Gastrocnemius medialis (tissue), 4 donors: ENCODE measurements around the gene HEXB. TPM values are rescaled to one million over a fixed set of nuclear protein-coding genes. Genes with fewer than 3 reads are reported as not detected.

Experiments used
- ATAC-seq, 2 donors: fragments of 150-250 bp; one replicate each; pipeline ENCODE4 v1.9.1; 2016
- DNase-seq, 2 donors: peaks; one replicate each; pipeline ENCODE4 v3.0.0-alpha.2; 2019
- H3K27ac ChIP-seq, 4 donors: fragments of 200-600 bp; sonication (generic); 1 replicate in 1 of 4; 2 replicates in 3 of 4; pipeline ENCODE4 v1.5.1; 2016 to 2018; ENCODE audit warnings: mild to moderate bottlenecking in 2 of 4, moderate library complexity in 1 of 4
- H3K27me3 ChIP-seq, 3 donors: fragments of 200-600 bp; sonication (generic) in 2 of 3; 1 replicate in 1 of 3; 2 replicates in 2 of 3; pipeline versions ENCODE4 v1.5.1 to v1.6.0; 2016 to 2019; ENCODE audit warnings: mild to moderate bottlenecking in 1 of 3, moderate library complexity in 1 of 3
- H3K36me3 ChIP-seq, 2 donors: fragments of 200-600 bp; sonication (generic) in 1 of 2; one replicate each; pipeline ENCODE4 v1.5.1; 2017 to 2018
- H3K4me1 ChIP-seq, 2 donors: fragments of 200-600 bp; sonication (generic) in 1 of 2; one replicate each; pipeline ENCODE4 v1.5.1; 2016 to 2017; ENCODE audit warnings: mild to moderate bottlenecking in 2 of 2
- H3K4me3 ChIP-seq, 4 donors: fragments of 200-600 bp; sonication (generic) in 3 of 4; 1 replicate in 1 of 4; 2 replicates in 3 of 4; pipeline ENCODE4 v1.5.1; 2016 to 2019; ENCODE audit warnings: mild to moderate bottlenecking in 2 of 4
- H3K9me3 ChIP-seq, 3 donors: fragments of 200-600 bp; sonication (generic) in 2 of 3; 1 replicate in 1 of 3; 2 replicates in 2 of 3; pipeline ENCODE4 v1.5.1; 2016 to 2019
- CTCF ChIP-seq, 5 experiments: fragments of 450-650 bp in 3 of 5; fragments of 200-600 bp in 2 of 5; sonication (generic) in 2 of 5; IDR thresholded peaks in 4 of 5; conservative IDR thresholded peaks in 1 of 5; 1 replicate in 4 of 5; 2 replicates in 1 of 5; pipeline ENCODE4 v1.5.1; 2016 to 2019; ENCODE audit warnings: antibody characterized with exemption in 5 of 5, mild to moderate bottlenecking in 3 of 5, moderate library complexity in 3 of 5
- POLR2A ChIP-seq, 2 donors: fragments of 450-650 bp; IDR thresholded peaks; one replicate each; pipeline ENCODE4 v1.6.1; 2017; ENCODE audit warnings: antibody characterized with exemption in 2 of 2, mild to moderate bottlenecking in 2 of 2, moderate library complexity in 2 of 2
- in situ Hi-C, 4 donors: fragments of 200-750 bp; cut with MboI; loops; one replicate each; pipeline versions ENCODE4 v1.15.0 to v1.8.0; 2017; ENCODE audit warnings: low sequenced_read_pairs in 4 of 4
- intact Hi-C: fragments of 100-400 bp; cut with DNase I; formaldehyde crosslinking; loops from one replicate; pipeline ENCODE4 v1.15.1; 2023; ENCODE audit warnings: low total_unique reads
- total RNA-seq, 4 donors: library from RNA; depleted of rRNA; stranded (reverse); fragments of >200 nt; gene quantifications; one replicate each; pipeline versions ENCODE4 v1.1.0 to v1.2.3, GENCODE V29; 2016

HEXB gene
- total RNA-seq, 4 donors from 2014 or later: 32.3 to 54.4 (median 47.1) TPM

GRCh38 chr5:74766849-74767578 lies 82.0 kb downstream of the HEXB start, which contains the start of the genes GFM2 and NSA2:
Gene GFM2 (minus strand): TSS chr5:74767117. CDS start chr5:74763742, 3,375 bp downstream.
Gene NSA2 (plus strand): TSS chr5:74767249. CDS start chr5:74767361, 112 bp downstream.
- Histone ChIP-seq H3K9me3 (no peaks in the 10 kb centered on the region), H3K4me3 (peak within 1 kb of the TSS; percentile 76 to 99 (median 97)), H3K27me3 (no peaks in the 10 kb centered on the region), H3K36me3 (peaks cover 0 to 36% of the 10 kb centered on the region in 2 donors), H3K4me1 (peaks cover 25 to 29% of the 10 kb centered on the region in 2 donors), H3K27ac (peak within 1 kb of the TSS; percentile 82 to 90 (median 87))
- peak; percentile 21 to 42 for TF ChIP-seq POLR2A (IDR thresholded peaks at IDR 0.05)
- TF ChIP-seq CTCF (IDR thresholded peaks at IDR 0.05 in 4 of 5, conservative IDR thresholded peaks at IDR 0.05 in 1 of 5): peak in 1 of 5 experiments; percentile 4
- DNase-seq (peak; percentile 86 to 87), ATAC-seq (peak; percentile 99)
- in situ Hi-C loops: loop anchor here in 1 of 4 donors (25.0 kb wide), 1 partner anchor 1205 kb away; the partner anchor contains the start of genes ANKRA2 and UTP15
- intact Hi-C loops: loop anchor here (1.0 to 5.0 kb wide), 4 partner anchors 82 to 1200 kb away; partner anchors contain the start of genes ANKRA2, HEXB and UTP15

GRCh38 chr5:74767579-74767913 lies 82.5 kb downstream of the HEXB start:
- DNase-seq (no peak), ATAC-seq (no peak)
- intact Hi-C loops (loop anchor here (1.0 to 5.0 kb wide), 3 partner anchors 569 to 1200 kb away; partner anchors contain the start of genes ANKRA2 and UTP15), in situ Hi-C loops (loop anchor here in 1 of 4 donors (25.0 kb wide), 1 partner anchor 1205 kb away; the partner anchor contains the start of genes ANKRA2 and UTP15)
- TF ChIP-seq POLR2A (IDR thresholded peaks at IDR 0.05) (no peak), CTCF (IDR thresholded peaks at IDR 0.05 in 4 of 5, conservative IDR thresholded peaks at IDR 0.05 in 1 of 5) (no peak)
- peaks cover 0 to 38% of the 10 kb centered on the region in 2 donors for H3K36me3 ChIP-seq
- peak overlapping the region; percentile 82 to 90 (median 87) for H3K27ac ChIP-seq
- no peaks in the 10 kb centered on the region for H3K27me3 ChIP-seq
- peaks cover 25% of the 10 kb centered on the region in 2 donors for H3K4me1 ChIP-seq
- peak overlapping the region; percentile 76 to 99 (median 97) for H3K4me3 ChIP-seq
- no peaks in the 10 kb centered on the region for H3K9me3 ChIP-seq

Other genes with a start within 250 kb of the HEXB start
- gene ENC1, start 44.5 kb upstream of the HEXB start, total RNA-seq: 1 to 10 TPM; 2.2 to 3.4 (median 2.5) TPM
- gene GFM2, start 81.9 kb downstream of the HEXB start, total RNA-seq: 10 to 100 TPM; 19.4 to 25.6 (median 23.8) TPM
- 10 to 100 TPM; 64.4 to 98.2 (median 94.9) TPM for gene NSA2, start 82.0 kb downstream of the HEXB start, total RNA-seq
- under 1 TPM in 1 of 4 donors, not detected in 3; 0.53 TPM for gene FAM169A, start 181.2 kb downstream of the HEXB start, total RNA-seq